Measurements from ENCODE around the gene KCNJ10. TPM values are rescaled to one million over a fixed set of nuclear protein-coding genes. Genes with fewer than 3 reads are reported as not detected.

KCNJ10 gene
- total and polyA plus RNA-seq, 2 of the 13 experiments (the other 11 are each of a cell fraction or from before 2014, with no cell fraction given) = 4.4 to 10.3 TPM

DNA sequence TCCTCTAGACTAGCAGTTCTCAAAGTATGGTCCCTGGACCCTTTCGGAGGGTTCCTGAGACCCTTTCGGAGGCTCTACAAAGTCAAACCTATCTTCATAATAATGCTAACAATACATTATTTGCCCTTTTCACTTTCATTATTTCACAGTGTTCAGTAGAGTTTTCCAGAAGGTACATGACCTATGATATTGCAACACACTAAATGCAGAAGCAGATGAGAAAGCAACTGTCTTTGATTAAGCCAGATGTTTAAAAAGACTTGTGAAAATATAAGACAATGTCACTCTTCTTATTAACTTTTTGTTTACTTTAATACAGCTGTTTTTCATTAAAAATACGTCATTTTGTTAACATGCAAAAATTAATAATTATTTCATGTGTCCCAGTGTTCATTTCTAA lies 5.8 kb downstream of the KCNJ10 start:
- H3K36me3 ChIP-seq (replicated peaks in 1 of 2; ENCODE audit: control insufficient read depth in 1 of 2, insufficient read depth in 2 of 2, low read length in 2 of 2) = no peaks in the 10 kb centered on the region
- intact Hi-C loops (cut with micrococcal nuclease; ENCODE audit: unreplicated experiment) = no loop called here
- no peak overlapping the region for H3K4me2 ChIP-seq (ENCODE audit: low read depth, low read length)
- no peaks in the 10 kb centered on the region for H4K20me1 ChIP-seq (ENCODE audit: insufficient read depth, low read length)
- H3K9ac ChIP-seq (ENCODE audit: insufficient read depth, low read depth, low read length) = no peak overlapping the region
- H3K27me3 ChIP-seq (ENCODE audit: control insufficient read depth in 1 of 2, insufficient read depth in 2 of 2, low read length in 2 of 2) = no peaks in the 10 kb centered on the region
- H3K79me2 ChIP-seq (ENCODE audit: insufficient read depth, low read length) = no peaks in the 10 kb centered on the region
- no TSS peak for BruUV-seq (replicated peaks)
- no peak overlapping the region for H3K4me3 ChIP-seq (replicated peaks in 1 of 3; ENCODE audit: insufficient read depth in 1 of 3, low read depth in 2 of 3, low read length in 3 of 3)
- H3K9me3 ChIP-seq (ENCODE audit: low read length) = no peaks in the 10 kb centered on the region
- H3K27ac ChIP-seq (ENCODE audit: extremely low read length, insufficient read depth, low read length) = no peak overlapping the region
- ChIA-PET CTCF (ENCODE audit: low intra/inter-chr PET ratio, low total read pairs) (no interaction called here), POLR2A (interaction anchor here (3.0 kb wide), 1 partner anchor 10 kb away, joined by 15 read pairs; no protein-coding TSS in a partner anchor)
- FAIRE-seq (no peak), DNase-seq (ENCODE audit: low spot score) (no peak), ATAC-seq (no peak)
- WGBS (ENCODE audit: low lambda C conversion rate) = 95% methylated on average over 3 of the region's 3 CpGs
- in situ Hi-C loops (cut with HindIII; ENCODE audit: extremely low pct_ligation_motif_present, low pct_unique_long_range_greater_than_20kb) = no loop called here
- peaks cover 86% of the 10 kb centered on the region for H3K4me1 ChIP-seq (ENCODE audit: insufficient read depth, low read length)
- TF ChIP-seq ZNF33A (CRISPR knock-in tag; IDR thresholded peaks at IDR 0.05; ENCODE audit: borderline replicate concordance) = no peak
- TF ChIP-seq, protein P1, sequence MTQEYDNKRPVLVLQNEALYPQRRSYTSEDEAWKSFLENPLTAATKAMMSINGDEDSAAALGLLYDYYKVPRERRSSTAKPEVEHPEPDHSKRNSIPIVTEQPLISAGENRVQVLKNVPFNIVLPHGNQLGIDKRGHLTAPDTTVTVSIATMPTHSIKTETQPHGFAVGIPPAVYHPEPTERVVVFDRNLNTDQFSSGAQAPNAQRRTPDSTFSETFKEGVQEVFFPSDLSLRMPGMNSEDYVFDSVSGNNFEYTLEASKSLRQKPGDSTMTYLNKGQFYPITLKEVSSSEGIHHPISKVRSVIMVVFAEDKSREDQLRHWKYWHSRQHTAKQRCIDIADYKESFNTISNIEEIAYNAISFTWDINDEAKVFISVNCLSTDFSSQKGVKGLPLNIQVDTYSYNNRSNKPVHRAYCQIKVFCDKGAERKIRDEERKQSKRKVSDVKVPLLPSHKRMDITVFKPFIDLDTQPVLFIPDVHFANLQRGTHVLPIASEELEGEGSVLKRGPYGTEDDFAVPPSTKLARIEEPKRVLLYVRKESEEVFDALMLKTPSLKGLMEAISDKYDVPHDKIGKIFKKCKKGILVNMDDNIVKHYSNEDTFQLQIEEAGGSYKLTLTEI (CRISPR knock-in tag; conservative IDR thresholded peaks at IDR 0.05) = no peak
- TF ChIP-seq CEBPB (IDR thresholded peaks at IDR 0.05; ENCODE audit: borderline replicate concordance, low read depth, low read length) = peak; percentile 53
- no peak overlapping the region for H2AFZ ChIP-seq (ENCODE audit: low read length)

DNA sequence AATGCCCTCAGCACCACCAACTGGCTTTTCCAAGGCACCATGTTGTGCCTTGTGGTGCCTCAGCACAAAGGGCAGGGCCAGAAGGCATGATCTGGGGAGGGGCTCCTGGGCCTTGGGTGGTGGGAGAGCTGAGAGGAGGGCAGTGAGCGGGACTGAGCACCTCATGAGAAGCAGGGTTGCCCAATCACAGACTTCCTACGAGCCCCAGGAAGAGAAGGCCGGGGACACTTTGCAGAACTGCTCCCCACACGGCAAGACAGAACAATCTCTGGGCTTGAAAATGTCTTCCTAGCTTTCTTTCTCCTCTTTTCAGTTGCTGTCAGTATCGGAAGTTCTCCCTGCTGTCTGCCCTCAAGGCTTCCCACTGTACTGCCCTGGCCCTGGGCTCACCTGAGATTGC lies 6.8 kb downstream of the KCNJ10 start:
- no peaks in the 10 kb centered on the region for H3K27me3 ChIP-seq (ENCODE audit: control insufficient read depth in 1 of 2, insufficient read depth in 2 of 2, low read length in 2 of 2)
- BruUV-seq (replicated peaks) = no TSS peak
- TF ChIP-seq, protein P2, sequence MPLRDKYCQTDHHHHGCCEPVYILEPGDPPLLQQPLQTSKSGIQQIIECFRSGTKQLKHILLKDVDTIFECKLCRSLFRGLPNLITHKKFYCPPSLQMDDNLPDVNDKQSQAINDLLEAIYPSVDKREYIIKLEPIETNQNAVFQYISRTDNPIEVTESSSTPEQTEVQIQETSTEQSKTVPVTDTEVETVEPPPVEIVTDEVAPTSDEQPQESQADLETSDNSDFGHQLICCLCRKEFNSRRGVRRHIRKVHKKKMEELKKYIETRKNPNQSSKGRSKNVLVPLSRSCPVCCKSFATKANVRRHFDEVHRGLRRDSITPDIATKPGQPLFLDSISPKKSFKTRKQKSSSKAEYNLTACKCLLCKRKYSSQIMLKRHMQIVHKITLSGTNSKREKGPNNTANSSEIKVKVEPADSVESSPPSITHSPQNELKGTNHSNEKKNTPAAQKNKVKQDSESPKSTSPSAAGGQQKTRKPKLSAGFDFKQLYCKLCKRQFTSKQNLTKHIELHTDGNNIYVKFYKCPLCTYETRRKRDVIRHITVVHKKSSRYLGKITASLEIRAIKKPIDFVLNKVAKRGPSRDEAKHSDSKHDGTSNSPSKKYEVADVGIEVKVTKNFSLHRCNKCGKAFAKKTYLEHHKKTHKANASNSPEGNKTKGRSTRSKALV (CRISPR knock-in tag; IDR thresholded peaks at IDR 0.05) = no peak
- TF ChIP-seq ZNF253 (CRISPR knock-in tag; IDR thresholded peaks at IDR 0.05; ENCODE audit: borderline replicate concordance) (no peak), ZNF337 (CRISPR knock-in tag; IDR thresholded peaks at IDR 0.05; ENCODE audit: borderline replicate concordance, low read depth) (no peak), FOSL2 (CRISPR knock-in tag; IDR thresholded peaks at IDR 0.05) (no peak), KDM5B (CRISPR knock-in tag; IDR thresholded peaks at IDR 0.05; ENCODE audit: borderline replicate concordance) (no peak), ZNF614 (CRISPR knock-in tag; IDR thresholded peaks at IDR 0.05; ENCODE audit: borderline replicate concordance) (no peak), BORCS8-MEF2B (CRISPR knock-in tag; IDR thresholded peaks at IDR 0.05) (no peak), NR1H2 (CRISPR knock-in tag; IDR thresholded peaks at IDR 0.05; ENCODE audit: borderline replicate concordance, low read depth) (no peak)
- TF ChIP-seq, protein P3, sequence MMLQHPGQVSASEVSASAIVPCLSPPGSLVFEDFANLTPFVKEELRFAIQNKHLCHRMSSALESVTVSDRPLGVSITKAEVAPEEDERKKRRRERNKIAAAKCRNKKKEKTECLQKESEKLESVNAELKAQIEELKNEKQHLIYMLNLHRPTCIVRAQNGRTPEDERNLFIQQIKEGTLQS (CRISPR knock-in tag; IDR thresholded peaks at IDR 0.05) = no peak
- TF ChIP-seq, protein P4, sequence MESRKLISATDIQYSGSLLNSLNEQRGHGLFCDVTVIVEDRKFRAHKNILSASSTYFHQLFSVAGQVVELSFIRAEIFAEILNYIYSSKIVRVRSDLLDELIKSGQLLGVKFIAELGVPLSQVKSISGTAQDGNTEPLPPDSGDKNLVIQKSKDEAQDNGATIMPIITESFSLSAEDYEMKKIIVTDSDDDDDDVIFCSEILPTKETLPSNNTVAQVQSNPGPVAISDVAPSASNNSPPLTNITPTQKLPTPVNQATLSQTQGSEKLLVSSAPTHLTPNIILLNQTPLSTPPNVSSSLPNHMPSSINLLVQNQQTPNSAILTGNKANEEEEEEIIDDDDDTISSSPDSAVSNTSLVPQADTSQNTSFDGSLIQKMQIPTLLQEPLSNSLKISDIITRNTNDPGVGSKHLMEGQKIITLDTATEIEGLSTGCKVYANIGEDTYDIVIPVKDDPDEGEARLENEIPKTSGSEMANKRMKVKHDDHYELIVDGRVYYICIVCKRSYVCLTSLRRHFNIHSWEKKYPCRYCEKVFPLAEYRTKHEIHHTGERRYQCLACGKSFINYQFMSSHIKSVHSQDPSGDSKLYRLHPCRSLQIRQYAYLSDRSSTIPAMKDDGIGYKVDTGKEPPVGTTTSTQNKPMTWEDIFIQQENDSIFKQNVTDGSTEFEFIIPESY (CRISPR knock-in tag; IDR thresholded peaks at IDR 0.05) = no peak

More for the DNA sequence above, 6.8 kb downstream of the KCNJ10 start:
- Histone ChIP-seq H3K36me3 (replicated peaks in 1 of 2; ENCODE audit: control insufficient read depth in 1 of 2, insufficient read depth in 2 of 2, low read length in 2 of 2) (no peaks in the 10 kb centered on the region), H2AFZ (ENCODE audit: low read length) (no peak overlapping the region), H3K27ac (ENCODE audit: extremely low read length, insufficient read depth, low read length) (no peak overlapping the region), H3K4me3 (replicated peaks in 1 of 3; ENCODE audit: insufficient read depth in 1 of 3, low read depth in 2 of 3, low read length in 3 of 3) (no peak overlapping the region), H3K9ac (ENCODE audit: insufficient read depth, low read depth, low read length) (no peak overlapping the region), H4K20me1 (ENCODE audit: insufficient read depth, low read length) (no peaks in the 10 kb centered on the region), H3K79me2 (ENCODE audit: insufficient read depth, low read length) (no peaks in the 10 kb centered on the region), H3K4me1 (ENCODE audit: insufficient read depth, low read length) (peaks cover 81% of the 10 kb centered on the region), H3K4me2 (ENCODE audit: low read depth, low read length) (no peak overlapping the region), H3K9me3 (ENCODE audit: low read length) (no peaks in the 10 kb centered on the region)
- FAIRE-seq (no peak), DNase-seq (ENCODE audit: low spot score) (no peak), ATAC-seq (no peak)
- intact Hi-C loops (cut with micrococcal nuclease; ENCODE audit: unreplicated experiment) = no loop called here
- ChIA-PET POLR2A (interaction anchor here (3.0 kb wide), 1 partner anchor 9 kb away, joined by 15 read pairs; no protein-coding TSS in a partner anchor), CTCF (ENCODE audit: low intra/inter-chr PET ratio, low total read pairs) (no interaction called here)
- in situ Hi-C loops (cut with HindIII; ENCODE audit: extremely low pct_ligation_motif_present, low pct_unique_long_range_greater_than_20kb) = no loop called here
- 100% methylated on average over 4 of the region's 5 CpGs for WGBS (ENCODE audit: low lambda C conversion rate)

Data from HepG2 (cell line).